GM19193 (cell line): Measurements from ENCODE around the gene IFITM1.

ENCODE experiments used
- POLR2A ChIP-seq: IDR thresholded peaks from 4 replicates; pipeline ENCODE4 v1.6.1; 2011; ENCODE audit not compliant: insufficient read depth, insufficient read length; ENCODE audit errors: extremely low read depth

The IFITM1 gene

DNA sequence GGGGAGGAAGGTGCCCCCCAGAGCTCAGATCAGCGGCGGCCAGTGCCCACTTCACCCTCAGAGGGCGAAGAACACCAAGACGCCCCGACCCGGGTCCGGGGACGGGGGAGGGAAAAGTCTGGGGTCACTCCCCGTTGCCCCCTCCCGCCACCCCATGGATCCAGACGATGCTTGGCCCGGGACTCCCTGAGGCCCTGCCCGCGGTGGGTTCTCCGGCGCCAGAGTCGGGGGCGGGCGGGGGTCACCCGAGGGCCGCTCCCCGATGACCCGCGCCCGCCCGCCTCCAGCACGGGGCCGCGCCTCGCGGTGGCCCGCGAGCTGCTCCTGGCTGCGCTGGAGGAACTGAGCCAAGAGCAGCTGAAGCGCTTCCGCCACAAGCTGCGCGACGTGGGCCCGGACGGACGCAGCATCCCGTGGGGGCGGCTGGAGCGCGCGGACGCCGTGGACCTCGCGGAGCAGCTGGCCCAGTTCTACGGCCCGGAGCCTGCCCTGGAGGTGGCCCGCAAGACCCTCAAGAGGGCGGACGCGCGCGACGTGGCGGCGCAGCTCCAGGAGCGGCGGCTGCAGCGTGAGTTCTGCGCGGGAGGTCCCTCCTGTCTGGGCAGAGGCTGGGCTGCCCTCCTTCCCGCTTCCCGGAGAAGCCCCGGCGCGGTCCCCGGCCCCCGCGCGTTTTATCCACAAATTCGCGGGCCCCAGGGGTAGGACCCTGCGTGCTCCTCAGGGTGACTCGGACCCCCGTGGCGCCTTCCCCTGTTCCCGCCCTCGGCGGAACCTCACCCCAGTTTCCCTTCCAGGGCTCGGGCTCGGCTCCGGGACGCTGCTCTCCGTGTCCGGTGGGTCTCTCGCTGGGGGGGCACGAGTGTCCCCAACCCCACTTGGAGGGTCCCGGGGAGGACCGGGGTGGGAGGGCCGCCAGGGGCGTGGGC is 34.5 kb upstream of the IFITM1 start:
- no peak for TF ChIP-seq POLR2A

DNA sequence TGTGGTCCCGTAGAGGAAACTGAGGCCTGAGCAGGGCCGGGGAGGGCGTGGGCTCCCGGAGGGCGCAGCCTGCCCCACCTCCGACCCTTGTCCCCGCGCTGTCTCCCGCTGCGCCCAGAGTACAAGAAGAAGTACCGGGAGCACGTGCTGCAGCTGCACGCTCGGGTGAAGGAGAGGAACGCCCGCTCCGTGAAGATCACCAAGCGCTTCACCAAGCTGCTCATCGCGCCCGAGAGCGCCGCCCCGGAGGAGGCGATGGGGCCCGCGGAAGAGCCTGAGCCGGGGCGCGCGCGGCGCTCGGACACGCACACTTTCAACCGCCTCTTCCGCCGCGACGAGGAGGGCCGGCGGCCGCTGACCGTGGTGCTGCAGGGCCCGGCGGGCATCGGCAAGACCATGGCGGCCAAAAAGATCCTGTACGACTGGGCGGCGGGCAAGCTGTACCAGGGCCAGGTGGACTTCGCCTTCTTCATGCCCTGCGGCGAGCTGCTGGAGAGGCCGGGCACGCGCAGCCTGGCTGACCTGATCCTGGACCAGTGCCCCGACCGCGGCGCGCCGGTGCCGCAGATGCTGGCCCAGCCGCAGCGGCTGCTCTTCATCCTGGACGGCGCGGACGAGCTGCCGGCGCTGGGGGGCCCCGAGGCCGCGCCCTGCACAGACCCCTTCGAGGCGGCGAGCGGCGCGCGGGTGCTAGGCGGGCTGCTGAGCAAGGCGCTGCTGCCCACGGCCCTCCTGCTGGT is 33.7 kb upstream of the IFITM1 start:
- TF ChIP-seq POLR2A = no peak

DNA sequence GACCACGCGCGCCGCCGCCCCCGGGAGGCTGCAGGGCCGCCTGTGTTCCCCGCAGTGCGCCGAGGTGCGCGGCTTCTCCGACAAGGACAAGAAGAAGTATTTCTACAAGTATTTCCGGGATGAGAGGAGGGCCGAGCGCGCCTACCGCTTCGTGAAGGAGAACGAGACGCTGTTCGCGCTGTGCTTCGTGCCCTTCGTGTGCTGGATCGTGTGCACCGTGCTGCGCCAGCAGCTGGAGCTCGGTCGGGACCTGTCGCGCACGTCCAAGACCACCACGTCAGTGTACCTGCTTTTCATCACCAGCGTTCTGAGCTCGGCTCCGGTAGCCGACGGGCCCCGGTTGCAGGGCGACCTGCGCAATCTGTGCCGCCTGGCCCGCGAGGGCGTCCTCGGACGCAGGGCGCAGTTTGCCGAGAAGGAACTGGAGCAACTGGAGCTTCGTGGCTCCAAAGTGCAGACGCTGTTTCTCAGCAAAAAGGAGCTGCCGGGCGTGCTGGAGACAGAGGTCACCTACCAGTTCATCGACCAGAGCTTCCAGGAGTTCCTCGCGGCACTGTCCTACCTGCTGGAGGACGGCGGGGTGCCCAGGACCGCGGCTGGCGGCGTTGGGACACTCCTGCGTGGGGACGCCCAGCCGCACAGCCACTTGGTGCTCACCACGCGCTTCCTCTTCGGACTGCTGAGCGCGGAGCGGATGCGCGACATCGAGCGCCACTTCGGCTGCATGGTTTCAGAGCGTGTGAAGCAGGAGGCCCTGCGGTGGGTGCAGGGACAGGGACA is 32.9 kb upstream of the IFITM1 start:
- no peak for TF ChIP-seq POLR2A

DNA sequence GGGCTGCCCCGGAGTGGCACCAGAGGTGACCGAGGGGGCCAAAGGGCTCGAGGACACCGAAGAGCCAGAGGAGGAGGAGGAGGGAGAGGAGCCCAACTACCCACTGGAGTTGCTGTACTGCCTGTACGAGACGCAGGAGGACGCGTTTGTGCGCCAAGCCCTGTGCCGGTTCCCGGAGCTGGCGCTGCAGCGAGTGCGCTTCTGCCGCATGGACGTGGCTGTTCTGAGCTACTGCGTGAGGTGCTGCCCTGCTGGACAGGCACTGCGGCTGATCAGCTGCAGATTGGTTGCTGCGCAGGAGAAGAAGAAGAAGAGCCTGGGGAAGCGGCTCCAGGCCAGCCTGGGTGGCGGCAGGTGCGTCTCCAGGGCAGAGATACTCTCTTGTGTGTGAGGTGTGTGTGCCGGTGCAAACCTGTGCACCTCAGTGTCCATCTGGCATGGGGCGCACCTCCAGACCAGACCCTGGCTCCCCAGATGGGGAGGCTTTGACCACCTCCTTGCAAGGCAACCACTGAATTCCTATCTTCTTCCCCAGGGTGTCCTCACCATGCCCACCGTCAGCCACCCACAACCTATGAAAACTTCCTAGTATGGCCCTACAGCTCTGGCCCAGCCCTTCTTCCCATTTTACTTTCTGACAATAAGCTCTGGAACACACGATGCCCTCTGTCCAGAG is 32.2 kb upstream of the IFITM1 start:
- TF ChIP-seq POLR2A = no peak

DNA sequence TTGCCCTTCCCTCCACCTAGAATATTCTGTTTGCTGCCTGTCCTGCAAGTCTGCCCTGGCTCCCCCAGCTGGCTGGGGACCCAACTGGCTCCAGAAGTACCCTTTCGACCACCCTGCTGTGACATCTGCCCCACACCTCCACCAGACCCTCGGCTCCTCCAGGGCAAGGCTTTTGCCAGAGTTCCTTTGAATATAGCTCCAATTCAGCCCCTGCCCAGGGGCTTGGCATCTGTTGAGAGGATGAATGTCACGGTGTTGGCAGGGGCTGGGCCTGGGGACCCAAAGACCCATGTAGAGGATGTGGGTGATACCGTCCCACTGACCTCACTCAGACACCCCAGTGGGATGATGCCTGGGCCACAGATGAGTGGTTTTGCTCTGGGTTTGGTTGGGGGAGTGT is 31.7 kb upstream of the IFITM1 start:
- no peak for TF ChIP-seq POLR2A

DNA sequence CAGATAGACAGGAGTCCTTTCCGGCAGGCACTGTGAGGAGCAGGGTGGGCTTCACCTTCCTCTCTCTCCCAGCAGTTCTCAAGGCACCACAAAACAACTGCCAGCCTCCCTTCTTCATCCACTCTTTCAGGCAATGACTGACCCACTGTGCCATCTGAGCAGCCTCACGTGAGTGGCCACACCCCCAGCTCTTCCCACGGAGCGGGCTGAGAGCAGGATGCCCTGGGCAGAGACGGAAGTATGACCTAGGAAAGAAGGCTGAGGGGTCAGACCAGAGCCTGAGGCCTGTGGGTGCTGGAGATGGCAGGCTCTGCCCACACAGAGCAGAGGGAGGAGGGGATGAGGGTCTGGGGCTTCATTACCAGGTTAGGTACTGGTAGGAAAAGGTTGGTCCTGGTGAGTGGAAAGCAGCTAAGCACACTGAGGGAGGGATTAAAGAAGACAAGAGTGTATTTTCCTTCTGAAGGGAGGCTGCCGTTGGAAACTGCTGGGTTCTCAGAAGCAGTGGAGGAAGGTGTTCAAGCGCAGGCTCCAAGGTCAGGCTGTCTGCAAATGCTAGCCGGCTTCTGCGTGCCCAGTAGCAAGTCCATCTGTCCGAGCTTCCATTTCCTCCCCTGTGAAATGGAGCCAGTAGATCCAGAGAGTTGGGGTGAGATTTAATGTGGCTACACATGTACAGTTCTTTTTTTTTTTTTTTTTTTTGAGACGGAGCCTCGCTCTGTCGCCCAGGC is 31.0 kb upstream of the IFITM1 start:
- TF ChIP-seq POLR2A = no peak

DNA sequence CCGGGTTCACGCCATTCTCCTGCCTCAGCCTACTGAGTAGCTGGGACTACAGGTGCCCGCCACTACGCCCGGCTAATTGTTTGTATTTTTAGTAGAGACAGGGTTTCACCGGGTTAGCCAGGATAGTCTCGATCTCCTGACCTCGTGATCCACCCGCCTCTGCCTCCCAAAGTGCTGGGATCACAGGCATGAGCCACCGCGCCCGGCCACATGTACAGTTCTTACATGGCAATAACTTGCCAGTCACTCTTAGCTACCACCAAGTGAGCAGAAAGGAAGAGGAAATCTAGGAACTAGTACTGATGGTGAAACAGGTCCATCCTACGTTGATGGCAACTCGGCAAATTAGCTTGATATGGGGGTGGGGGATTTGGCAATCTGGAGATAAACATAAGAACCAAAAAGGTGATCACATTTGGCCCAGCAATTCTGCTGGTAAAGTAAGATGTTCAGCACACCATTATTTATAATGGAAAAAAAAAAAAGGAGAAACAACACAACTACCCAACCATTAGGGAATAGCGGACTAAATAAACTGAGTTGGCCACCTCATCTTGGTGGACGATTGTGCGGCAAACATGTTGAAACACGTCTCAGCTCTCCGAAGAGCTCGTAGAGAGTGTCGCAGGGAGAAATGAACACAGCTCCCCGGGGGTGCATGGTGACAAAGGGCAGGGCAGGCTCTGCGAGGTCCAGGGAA is 30.3 kb upstream of the IFITM1 start:
- no peak for TF ChIP-seq POLR2A

DNA sequence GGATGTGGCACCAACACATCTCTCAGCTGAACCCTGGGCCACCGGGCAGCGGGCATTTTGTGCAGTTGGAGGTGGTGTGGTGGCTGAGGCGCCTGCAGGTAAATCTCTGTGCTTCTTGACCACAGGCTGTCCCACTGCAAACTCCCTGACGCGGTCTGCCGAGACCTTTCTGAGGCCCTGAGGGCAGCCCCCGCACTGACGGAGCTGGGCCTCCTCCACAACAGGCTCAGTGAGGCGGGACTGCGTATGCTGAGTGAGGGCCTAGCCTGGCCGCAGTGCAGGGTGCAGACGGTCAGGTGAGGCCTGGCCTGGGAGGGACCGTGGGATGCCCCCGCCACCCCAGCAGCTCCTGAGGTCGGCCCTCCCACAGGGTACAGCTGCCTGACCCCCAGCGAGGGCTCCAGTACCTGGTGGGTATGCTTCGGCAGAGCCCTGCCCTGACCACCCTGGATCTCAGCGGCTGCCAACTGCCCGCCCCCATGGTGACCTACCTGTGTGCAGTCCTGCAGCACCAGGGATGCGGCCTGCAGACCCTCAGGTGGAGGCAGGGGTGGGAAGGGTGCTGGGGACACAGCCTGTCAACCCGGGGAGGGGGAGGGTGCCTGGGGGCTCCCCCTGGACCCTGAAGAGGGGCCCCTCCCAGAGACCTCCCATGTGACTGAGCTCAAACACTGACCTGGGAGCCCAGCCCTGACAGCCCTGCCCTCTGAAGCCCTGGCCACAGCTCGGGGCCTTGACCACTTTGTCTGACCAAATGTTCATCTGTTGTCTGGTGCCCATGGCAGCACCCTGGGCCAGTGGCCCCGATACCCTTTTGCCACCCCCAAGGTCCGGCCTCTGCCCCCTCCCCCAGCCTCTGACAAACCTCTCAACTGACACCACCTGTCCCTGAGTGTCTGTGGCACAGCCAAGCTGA is 29.5 kb upstream of the IFITM1 start:
- TF ChIP-seq POLR2A = no peak

DNA sequence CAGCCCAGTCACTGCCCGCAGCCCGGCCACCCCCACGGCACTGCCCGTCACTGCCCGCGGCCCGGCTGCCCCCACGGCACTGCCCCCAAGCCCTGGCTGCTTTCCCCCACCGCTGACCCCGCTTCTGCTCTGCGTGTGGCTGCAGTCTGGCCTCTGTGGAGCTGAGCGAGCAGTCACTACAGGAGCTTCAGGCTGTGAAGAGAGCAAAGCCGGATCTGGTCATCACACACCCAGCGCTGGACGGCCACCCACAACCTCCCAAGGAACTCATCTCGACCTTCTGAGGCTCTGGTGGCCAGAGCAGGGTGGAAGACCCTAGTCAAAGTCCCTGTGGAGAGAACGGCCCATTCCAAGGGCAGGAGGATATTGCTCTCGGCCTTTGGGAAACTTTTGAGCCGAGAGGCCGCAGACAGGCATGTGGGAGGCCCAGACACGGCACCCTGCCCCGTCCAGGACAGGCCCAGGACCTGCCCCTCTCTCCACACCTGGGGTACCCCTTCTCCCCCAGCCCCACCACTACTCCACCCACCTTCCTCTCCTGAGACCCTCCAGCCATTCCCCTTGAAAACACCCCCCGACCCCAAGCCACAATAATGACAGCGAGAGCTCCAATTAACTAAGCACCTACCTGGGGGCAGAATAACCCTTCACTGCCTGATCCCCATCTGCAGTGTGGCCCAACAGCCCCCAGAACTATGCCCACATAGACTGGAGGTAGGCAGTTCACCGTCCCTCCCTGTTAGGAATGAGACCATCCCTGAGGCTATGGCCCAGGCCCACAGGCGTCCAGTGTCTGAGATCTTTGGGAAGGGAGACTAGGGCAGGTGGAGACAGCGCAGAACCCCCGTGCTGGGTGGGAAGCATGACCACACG is 28.6 kb upstream of the IFITM1 start:
- no peak for TF ChIP-seq POLR2A

DNA sequence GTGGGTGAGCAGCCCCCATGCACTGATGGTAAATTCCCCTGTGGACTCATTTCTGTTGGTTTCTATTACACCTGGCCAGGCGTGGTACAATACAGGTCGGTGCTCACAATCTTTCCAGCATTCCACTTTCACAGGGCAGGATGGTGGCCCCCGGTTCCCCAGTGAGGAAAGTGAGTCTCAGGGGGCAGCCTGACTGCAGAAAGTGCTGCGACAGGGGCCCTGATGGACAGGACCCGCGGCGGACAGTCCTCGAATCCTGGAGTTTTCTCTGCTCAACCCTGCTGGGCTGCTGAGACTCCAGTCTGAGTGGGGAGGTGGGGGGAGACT is 28.0 kb upstream of the IFITM1 start:
- TF ChIP-seq POLR2A = no peak

DNA sequence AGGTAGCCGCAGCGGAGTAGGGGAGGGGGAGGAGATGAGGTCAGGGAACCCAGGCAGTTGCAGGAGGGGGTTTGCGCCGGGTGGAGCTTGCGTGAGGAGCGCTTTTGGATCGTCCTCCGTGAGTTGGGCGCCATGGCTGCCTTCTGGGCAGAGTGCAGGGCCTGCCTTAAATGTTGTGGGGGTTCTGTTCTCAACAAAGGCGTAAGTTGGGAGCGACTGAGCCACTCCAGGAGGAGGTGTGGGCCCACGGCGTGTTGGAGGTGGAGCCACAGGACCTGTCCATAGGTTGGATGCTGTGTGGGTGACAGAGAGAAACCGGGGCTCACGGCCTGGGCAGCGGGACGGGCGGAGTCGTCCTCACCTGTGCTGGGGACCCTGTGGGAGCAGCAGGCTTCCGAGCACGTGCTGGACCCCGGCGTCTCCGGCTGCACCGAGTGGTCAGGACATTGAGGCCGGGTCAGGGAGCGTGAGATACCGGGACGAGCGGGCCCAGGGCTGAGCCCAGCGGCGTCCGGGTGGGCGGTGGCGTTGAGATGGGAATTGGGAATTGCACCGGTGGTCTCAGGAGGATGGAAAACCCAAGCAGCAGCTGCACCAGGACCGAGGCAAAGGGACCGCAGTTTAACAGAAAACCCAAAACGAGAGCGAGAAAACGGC is 25.9 kb upstream of the IFITM1 start:
- no peak for TF ChIP-seq POLR2A
